Measurements from ENCODE around the gene SULT1A4. TPM values are rescaled to one million over a fixed set of nuclear protein-coding genes. Genes with fewer than 3 reads are reported as not detected.
"Not testable (repeated sequence)": the region's sequence is repeated elsewhere in the genome, so short reads cannot be mapped to it uniquely, and the experiment has no call there.

Gene SULT1A4
- polyA plus RNA-seq (2013, experiment 1 of 2; ENCODE audit: insufficient read length): 9.9 TPM
- polyA plus RNA-seq (2013, experiment 2 of 2; ENCODE audit: insufficient read length): 5.5 TPM

DNA sequence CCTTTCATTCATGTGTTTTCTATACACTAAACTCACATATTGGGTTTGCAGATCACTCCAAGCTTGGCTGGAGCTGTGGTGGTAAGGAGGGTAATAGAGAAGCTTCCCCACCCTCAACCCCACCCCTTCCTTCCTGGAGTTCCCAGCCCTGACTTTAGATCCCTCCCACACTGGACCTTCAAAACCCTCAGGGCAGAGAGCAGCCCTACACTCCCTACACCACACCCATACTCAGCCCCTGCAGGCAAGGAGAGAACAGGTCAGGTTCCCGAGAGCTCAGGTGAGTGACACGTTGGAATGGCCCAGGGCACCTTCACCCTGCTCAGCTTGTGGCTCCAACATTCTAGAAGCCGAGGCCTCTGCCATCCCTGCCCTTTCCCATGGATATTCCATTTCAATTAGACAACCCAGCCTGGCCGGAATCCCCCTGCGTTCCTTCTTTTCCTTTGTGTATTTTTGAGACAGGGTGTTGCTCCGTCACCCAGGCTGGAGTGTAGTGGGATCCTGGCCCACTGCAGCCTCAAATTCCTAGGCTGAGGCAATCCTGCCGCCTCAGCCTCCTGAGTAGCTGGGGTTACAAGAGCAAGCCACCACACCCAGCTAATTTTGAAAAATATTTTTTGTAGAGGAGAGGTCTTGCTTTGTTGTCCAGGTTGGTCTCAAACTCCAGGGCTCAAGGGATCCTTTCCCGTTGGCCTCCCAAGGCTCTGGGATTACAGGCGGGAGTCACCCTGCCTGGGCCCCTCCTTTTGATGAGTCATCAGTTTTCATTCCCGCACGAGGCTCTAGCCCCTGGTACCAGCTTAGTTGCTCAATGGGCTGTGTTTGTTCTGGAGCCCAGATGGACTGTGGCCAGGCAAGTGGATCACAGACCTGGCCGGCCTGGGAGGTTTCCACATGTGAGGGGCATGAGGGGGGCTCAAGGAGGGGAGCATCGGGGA, at the start of gene SULT1A4:
SULT1A4 (plus strand) TSS at position 208 of the 941 bp plus-strand sequence. CDS start 1,473 bp downstream, outside the sequence.
- not testable (repeated sequence) for DNase-seq

DNA sequence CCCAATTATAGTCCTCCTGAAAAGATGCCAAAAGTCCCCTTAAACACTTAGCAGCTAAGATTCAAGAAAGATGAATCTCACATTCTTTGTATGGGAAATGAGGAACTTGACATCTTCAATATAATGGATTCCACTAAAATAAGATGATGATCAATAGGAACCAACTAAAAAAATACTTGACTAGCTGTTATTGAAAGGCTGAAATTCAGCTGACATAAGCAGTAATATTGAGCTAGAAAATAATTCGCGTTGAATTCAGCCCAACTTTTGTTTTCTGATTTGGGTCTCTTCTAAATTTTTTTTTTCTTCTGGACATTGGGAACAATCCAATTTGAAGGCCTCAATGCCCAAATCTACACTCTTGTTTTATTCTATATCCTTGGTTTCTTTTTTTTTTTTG, 36.1 kb upstream of the SULT1A4 start:
- not testable (repeated sequence) for DNase-seq

DNA sequence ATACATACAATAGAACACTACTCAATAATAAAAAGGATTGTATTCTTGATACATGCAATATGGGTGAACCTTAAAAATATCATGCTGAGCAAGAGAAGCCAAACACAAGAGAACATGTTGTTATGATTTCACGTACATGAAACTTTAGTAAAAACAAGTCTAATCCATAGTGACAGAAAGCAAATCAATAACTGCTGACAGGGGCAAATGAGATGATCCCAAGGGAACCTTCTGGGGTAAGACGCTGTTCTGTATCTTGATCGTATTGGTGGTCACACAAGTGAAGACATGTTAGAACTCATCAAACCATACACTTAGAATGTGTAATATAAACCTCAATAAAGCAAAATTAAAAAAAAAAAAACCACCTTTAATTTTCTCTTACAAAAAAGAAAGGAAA, 34.3 kb upstream of the SULT1A4 start:
- not testable (repeated sequence) for DNase-seq

DNA sequence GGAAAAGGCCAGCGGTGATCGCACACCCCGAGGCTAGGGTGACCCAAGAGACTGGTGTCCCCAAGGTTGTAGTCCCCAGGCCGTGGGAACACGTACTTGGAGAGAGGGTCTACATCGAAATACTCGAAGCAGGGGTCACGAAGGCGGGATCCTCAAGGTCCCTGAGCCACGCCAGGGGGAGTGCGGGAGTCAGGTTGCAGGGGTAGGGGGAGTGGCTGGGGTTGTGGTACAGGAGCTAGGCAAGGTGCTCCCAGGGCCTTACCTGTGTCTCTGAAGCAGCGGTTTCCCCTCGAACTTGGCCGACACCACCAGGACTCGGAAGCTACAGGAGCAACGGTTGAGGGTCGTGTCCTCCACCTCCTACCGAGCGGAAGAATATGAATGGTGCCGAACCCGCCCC, 6.0 kb upstream of the SULT1A4 start:
- not testable (repeated sequence) for DNase-seq

DNA sequence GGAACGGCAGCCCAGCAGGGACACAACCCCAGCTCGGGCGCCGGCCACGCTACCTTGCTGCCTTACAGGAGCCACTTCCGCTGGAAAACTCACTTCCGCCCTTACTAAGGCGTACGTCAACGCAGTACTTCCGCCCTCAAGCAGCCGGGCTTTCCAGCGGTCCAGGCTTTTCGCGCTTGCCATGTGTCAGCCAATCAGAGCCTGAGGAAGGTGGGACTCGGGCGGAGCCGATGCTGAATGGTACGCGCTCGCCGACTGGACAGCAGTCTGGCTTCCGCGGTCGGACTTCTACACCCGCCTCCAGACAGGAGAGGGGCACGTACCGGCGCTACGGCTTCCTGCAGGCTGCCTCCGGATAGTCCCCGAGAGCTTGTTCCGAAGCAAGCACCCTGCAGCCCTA, 5.4 kb upstream of the SULT1A4 start, which contains the start of the genes BOLA2 and SLX1B:
BOLA2 (minus strand) TSS at position 83 of the 400 bp plus-strand sequence. CDS start 98 bp downstream, outside the sequence.
SLX1B (plus strand) TSS at position 265 of the 400 bp plus-strand sequence.
- DNase-seq: not testable (repeated sequence)

DNA sequence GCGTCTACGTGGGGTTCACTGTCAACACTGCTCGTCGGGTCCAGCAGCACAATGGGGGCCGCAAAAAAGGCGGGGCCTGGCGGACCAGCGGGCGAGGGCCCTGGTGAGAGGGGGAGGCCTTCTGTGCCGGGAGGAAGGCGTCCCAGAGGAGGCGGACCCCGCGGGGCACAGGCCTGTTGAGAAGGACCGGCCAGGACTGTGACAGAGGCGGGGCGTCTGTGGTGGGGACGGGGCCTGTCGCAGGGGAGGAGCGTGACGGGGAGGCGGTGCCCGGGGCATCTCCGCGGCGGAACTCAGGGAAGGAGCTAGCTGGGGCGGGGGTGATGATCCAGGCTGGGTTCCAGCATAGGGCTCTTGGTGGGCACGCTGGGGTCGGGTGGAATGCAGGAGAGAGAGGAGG, 4.9 kb upstream of the SULT1A4 start:
- DNase-seq: not testable (repeated sequence)

DNA sequence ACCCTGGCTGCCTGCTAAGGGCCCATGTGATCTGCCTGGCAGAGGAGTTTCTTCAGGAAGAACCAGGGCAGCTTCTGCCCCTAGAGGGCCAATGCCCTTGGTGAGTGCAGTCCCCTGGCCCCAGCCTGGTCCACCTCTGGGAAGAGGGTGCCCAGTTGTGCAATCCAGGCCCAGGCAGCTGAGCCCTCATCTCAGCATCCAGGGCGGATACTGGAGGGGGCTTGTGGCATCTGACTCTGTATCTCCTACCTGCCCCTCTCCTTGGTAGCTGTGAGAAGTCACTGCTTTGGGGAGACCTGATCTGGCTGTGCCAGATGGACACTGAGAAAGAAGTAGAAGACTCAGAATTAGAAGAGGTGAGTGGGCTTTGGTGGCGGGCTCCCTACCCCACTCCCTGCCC, 2.1 kb upstream of the SULT1A4 start:
- not testable (repeated sequence) for DNase-seq

DNA sequence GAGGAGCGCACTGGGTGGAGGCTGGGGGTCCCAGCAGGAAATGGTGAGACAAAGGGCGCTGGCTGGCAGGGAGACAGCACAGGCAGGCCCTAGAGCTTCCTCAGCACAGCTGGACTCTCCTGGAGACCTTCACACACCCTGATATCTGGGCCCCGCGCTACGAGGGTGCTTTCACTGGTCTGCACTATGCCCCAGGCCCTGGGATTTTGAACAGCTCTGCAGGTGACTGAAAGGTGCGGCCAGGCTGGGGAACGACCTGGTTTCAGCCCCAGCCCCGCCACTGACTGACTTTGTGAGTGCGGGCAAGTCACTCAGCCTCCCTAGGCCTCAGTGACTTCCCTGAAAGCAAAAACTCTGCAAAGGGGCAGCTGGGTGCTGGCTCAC, 926 bp downstream of the SULT1A4 start:
- DNase-seq: not testable (repeated sequence)

DNA sequence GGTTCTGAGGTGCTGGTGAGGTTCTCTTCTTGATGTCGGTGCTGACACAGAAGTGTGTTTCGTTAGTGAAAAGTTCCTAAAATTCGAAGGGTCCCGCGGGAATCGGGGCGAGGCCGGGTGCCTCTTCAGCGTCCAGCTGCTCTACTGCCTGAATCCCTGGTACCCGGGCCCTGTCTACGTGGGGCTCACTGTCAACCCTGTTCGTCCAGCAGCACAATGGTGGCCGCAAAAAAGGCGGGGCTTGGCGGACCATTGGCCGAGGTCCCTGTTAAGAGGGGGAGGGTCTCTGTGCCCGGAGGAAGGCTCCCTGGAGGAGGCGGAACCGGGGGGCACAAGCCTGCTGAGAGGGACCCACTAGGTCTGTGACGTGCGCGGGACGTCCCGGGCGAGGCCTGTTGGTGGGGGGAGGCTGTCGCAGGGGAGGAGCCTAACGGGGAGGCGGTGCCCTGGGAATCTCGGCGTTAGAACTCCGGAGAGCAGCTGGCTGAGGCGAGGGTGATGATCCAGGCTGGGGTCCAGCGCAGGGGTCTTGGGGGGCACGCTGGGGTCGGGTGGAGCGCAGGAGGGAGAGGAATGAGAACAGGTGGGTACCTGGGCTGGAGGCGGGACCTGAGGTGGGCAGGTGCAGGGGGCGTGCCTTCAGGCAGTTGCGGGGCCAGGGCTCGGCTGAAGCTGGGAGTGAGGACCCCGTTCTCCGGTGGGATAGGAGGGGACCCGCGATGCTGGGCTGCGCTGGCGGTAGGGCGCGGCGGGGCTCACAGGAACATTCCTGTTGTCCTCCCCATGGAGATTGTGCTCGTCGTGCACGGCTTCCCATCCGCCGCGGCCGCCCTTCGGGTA, 6.5 kb downstream of the SULT1A4 start:
- not testable (repeated sequence) for DNase-seq

DNA sequence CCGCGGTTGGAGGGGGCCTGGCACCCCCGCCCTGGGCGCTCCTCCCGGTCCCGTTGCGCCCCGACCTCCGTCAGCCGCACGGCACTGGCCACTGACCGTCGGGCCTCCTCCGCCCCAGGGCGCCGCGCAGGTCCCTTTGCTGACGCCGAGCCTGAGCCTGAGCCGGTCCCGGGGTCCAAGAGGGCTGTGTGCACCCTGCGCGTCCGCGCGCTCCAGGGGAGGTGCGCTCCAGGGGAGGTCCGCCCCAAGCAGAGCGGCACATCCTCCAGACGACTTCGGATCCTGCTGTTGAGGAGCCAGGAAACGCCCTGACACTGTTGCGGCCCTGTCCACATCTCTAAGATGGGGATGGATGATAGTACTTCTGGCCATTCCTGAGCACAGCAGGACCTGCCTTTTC, 7.2 kb downstream of the SULT1A4 start:
- not testable (repeated sequence) for DNase-seq

DNA sequence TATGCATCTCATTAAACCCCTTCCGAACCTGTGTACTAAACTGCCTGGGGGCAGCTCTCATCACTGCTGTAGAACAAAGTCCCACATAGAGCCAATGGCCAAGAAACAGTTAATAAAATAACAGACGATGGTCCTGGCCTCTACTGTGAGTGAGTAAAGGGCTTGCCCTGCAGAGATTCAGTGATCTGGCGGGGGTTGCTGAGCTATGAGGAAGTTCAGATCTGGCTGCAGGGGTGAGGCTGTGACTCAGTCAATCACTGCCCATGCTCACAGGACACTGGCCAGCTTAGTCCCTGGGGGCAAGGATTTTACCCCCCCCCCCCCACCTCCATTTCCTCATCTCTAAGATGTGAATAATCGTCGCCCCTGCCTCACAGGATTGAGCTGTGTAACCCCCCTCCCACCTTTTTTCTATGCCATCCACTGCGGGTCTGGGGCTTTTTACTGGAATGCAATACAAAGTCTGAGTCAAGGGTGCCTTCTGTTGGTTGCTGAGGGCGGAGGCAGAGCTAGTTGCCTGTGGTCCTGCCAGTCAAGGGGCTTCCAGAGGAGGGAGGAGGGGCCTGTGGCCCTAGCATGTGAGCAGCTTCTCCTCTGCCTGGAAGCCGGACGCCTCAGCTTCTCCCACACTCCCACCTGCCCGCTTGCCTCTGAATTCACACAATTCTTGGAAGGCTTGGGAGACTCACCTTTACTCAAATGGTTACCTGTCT, 8.1 kb downstream of the SULT1A4 start:
- DNase-seq: not testable (repeated sequence)

DNA sequence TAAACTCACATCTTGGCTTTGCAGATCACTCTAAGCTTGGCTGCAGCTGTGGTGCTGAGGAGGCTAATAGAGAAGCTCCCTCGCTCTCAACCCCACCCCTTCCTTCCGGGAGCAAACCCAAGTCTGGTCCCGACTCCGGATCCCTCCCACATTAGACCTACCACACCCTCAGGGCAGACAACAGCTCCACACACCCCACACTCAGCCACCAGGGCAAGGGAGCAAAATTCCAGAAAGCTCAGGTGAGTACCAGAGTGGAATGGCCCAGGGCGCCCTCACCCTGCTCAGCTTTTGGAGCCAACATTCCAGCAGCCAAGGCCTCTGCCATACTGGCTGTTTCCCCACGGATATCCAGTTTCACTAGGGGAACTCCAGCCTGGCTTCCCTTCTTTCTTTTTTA, 9.9 kb downstream of the SULT1A4 start:
- not testable (repeated sequence) for DNase-seq

DNA sequence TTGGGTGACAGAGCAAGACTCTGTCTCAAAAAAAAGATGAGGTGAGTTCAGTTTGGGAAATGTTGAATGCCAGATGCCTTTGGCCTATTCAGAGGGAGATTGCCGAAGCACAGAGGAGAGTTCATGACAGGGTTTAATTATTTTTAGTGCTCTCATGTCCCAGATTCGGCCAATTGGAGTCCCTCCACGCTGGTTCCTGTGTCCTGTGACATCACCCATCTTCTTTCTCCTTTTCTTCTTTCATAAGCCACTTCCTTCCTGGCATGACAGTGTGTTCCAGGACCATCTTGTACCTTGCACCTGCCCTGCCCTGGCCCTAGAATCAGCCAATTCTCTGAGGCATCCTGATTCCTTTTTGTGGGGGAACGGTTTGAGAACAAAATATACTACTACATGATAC, 12.4 kb downstream of the SULT1A4 start:
- DNase-seq: not testable (repeated sequence)

DNA sequence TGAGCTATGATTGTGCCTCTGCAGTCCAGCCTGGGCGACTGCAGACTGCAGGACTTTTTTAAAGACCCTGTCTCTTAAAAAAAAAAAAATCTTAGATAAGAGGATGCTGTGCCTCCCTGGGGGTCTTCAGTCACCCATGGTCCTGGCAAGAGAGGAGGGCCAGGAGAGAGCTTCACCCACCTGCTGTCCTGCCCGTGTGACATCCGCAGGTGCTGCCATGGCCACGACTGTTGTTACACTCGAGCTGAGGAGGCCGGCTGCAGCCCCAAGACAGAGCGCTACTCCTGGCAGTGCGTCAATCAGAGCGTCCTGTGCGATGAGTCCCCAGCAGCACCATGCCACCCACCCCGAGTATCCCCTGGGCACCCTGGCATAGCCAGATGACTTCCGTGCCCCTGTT, 22.6 kb downstream of the SULT1A4 start:
- DNase-seq: not testable (repeated sequence)

DNA sequence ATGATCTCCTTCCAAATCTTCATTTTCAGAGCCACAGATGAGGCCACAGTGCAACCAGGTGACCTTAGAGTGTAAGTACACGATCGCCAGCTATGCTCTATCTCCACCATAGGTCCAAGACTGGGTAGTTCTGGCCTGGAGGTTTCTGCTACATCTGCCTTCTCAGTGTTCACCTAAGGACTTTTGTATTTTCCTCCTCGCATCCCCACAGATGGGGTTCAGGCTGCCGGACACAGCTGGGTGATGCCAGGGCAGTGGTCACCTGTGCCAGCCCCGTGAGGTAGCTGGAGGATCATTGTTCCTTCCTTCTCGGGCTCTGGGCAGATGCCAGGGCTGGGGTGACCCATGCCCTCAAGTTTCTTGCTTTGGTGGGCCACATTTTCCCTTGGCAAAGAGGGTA, 46.6 kb downstream of the SULT1A4 start, which contains the start of gene NPIPB12:
NPIPB12 (minus strand) TSS at position 101 of the 400 bp plus-strand sequence.
- DNase-seq: not testable (repeated sequence)
